GM21737 (cell line): ENCODE results near the gene B3GNT3.
A peak's percentile ranks its signal among the peaks of the same experiment; 100 is the strongest.

Experiments
- ATAC-seq: cut with Tn5 transposase; IDR thresholded peaks from one replicate; pipeline ENCODE4 v1.9.1; 2021; ENCODE audit warnings: mild to moderate bottlenecking, moderate library complexity; ENCODE audit not compliant: unreplicated experiment

The B3GNT3 gene

GRCh38 chr19:17859533-17860330, 64.8 kb downstream of the B3GNT3 start, which contains the start of gene RPL18A:
Gene RPL18A, plus strand, starts transcription at chr19:17859910. Its CDS starts 47 bp downstream, at chr19:17859957.
- ATAC-seq: peak; percentile 90

DNA sequence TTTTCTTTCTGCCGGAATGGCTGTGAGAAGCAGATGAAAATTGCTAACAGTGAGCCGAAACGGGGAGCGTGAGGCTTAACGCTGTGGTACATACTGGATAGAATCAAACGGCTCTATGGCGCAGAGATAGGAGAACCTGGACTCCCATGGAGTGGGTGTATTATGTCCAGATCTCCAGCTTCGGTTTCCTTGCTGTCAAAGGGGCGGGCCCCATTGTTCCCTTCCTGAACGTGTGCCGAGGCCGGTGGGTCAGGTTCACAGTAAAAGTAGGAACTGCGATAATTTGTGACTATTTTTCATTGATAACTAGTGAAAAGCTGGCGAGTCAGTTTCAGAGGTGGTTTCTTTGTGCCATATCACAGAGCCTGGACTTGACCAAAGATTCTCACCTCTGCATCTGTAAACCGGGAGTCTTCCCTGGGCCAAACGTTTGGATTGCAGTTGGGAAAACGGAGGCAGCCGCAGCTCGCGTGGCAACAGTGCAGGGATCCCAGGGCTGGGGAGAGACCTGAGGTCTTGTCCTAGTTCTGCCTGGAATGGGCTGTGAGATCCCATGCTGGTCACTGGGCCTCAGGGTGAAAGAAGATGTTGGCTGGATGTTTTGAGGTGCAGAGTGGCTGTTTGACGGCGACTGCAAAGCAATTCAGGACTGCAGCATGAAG, 65.5 kb downstream of the B3GNT3 start:
- ATAC-seq: no peak

DNA sequence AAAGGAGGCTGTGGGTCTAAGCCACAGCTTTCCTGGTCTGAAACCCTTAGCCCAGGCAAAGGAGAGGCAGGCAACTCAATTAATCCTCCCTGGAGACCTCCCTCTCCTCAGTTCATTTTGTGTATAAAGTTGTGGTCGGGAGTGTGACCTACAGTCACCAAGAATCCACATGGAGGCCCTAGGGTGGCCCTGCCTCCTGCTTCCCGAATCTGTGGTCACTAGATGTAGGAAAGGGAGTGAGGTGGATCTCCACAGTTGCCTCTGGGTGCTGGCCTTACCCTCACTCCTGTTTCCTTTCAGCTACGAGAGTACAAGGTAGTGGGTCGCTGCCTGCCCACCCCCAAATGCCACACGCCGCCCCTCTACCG, 66.0 kb downstream of the B3GNT3 start:
- no peak for ATAC-seq

DNA sequence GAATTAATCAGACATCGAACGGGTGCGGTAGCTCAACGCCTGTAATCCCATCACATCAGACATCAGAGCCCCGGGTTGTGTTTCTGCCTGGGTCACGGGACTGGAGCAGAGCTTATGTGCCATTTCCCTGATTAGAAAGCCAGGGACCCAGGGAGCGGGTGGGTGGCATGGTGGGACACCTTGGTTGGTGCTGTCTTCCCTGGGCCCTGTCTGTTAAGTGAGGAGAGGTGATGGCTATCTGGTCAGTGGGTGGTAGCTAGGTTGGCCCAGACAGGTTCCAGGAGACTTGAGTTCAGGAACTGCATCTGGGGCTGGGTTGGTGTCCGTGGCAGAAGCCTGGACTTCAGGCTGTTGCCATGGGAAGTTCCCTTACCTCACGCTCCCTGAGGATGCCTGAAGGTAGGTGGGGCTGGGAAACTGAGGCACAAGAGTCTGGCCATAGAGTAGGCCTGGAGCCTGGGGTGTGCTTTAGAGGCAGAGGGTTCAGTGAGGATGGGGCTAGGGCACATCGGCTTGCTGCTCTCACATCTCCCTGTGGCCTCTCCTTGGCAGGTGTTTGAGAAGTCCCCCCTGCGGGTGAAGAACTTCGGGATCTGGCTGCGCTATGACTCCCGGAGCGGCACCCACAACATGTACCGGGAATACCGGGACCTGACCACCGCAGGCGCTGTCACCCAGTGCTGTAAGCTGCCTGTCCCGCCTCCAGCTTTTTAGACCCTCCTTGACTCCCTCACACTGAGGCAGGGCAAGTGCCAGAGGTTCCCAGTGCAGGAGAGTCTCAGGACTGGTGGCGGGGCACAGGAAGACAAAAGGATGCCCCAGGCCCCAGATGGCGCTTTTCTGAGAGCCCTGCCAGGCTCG, 66.8 kb downstream of the B3GNT3 start:
- ATAC-seq: no peak

DNA sequence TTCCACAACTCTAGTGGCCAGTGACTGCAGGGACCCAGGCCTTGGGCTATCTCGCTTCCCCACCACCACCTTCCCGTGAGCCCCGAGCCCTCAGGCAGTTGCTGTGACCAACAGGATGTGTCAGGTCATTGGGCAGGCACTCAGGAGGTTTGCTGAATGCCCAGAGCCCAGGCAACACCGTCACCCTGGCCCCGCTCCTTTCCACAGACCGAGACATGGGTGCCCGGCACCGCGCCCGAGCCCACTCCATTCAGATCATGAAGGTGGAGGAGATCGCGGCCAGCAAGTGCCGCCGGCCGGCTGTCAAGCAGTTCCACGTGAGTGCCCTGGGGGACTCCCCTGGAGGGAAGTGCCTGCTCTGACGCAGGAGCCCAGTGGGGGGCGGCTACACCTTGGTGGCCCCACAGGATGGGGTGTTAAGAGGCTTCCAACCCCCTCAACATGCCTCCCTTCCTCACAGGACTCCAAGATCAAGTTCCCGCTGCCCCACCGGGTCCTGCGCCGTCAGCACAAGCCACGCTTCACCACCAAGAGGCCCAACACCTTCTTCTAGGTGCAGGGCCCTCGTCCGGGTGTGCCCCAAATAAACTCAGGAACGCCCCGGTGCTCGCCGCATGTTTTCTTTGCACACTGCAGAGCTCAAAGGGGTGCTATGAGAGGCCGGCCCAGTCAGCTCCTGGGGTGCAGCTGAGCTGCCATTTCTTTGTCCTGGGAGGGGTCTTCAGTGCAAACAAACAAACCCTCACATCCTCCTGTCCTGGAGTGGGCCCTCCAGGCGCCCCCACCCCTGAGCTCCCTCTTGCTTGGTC, 68.0 kb downstream of the B3GNT3 start:
- ATAC-seq: no peak
